Effector memory CD8-positive, alpha-beta T cell (primary cell): ENCODE measurements around the gene LRRC27.
"Not testable (repeated sequence)": the region's sequence is repeated elsewhere in the genome, so short reads cannot be mapped to it uniquely, and the experiment has no call there.

Experiments used
- ATAC-seq: fragments of 150-1000 bp; cut with Tn5 transposase; replicated peaks from 2 replicates; pipeline ENCODE4 v1.10.0; 2021; ENCODE audit warnings: mild to moderate bottlenecking, moderate library complexity
- DNase-seq, 3 experiments: peaks; one replicate each; pipeline ENCODE4 v3.0.0; 2021
- H3K27ac Mint-ChIP-seq, 2 donors: one replicate each; pipeline ENCODE4 v1.8.0; 2022; ENCODE audit warnings: mild to moderate bottlenecking in 2 of 2, mixed read lengths in 2 of 2, moderate library complexity in 2 of 2
- H3K27me3 Mint-ChIP-seq, 2 donors: one replicate each; pipeline ENCODE4 v1.8.0; 2022; ENCODE audit warnings: mixed read lengths in 2 of 2
- H3K36me3 Mint-ChIP-seq: one replicate; pipeline ENCODE4 v1.8.0; 2022; ENCODE audit warnings: mild to moderate bottlenecking, moderate library complexity, mixed read lengths; ENCODE audit not compliant: insufficient read depth
- H3K4me1 Mint-ChIP-seq, 2 donors: one replicate each; pipeline ENCODE4 v1.8.0; 2022; ENCODE audit warnings: low read depth in 2 of 2, mixed read lengths in 2 of 2
- H3K4me3 Mint-ChIP-seq, 2 donors: one replicate each; pipeline ENCODE4 v1.8.0; 2022; ENCODE audit warnings: mild to moderate bottlenecking in 2 of 2, mixed read lengths in 2 of 2, moderate library complexity in 2 of 2
- H3K9me3 Mint-ChIP-seq, 2 donors: one replicate each; pipeline ENCODE4 v1.8.0; 2022; ENCODE audit warnings: mixed read lengths in 2 of 2

The LRRC27 gene

DNA sequence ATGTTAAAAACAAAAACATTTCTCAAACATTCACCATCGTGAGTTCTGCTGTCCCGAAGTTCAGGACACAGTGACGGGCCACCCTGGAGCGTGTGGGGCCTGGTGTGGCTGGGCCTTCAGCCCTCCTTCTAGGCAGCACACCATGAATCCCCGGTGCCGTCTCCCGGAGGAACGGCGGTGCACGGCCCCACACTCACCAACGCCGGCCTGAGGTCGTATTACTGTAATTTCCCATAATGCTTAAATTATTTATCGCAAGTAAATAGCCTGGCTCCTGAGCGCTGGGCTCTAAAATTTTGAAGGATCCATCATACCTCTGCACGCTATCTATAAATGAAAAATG, 25.7 kb upstream of the LRRC27 start:
- Mint-ChIP-seq H3K4me3 (peak overlapping the region; percentile 88), H3K36me3 (peaks cover 4% of the 10 kb centered on the region), H3K27me3 (peaks cover 0 to 15% of the 10 kb centered on the region in 2 donors), H3K27ac (no peak overlapping the region), H3K9me3 (no peaks in the 10 kb centered on the region), H3K4me1 (peaks cover 6 to 7% of the 10 kb centered on the region in 2 donors)
- ATAC-seq (no peak), DNase-seq (no peak)

DNA sequence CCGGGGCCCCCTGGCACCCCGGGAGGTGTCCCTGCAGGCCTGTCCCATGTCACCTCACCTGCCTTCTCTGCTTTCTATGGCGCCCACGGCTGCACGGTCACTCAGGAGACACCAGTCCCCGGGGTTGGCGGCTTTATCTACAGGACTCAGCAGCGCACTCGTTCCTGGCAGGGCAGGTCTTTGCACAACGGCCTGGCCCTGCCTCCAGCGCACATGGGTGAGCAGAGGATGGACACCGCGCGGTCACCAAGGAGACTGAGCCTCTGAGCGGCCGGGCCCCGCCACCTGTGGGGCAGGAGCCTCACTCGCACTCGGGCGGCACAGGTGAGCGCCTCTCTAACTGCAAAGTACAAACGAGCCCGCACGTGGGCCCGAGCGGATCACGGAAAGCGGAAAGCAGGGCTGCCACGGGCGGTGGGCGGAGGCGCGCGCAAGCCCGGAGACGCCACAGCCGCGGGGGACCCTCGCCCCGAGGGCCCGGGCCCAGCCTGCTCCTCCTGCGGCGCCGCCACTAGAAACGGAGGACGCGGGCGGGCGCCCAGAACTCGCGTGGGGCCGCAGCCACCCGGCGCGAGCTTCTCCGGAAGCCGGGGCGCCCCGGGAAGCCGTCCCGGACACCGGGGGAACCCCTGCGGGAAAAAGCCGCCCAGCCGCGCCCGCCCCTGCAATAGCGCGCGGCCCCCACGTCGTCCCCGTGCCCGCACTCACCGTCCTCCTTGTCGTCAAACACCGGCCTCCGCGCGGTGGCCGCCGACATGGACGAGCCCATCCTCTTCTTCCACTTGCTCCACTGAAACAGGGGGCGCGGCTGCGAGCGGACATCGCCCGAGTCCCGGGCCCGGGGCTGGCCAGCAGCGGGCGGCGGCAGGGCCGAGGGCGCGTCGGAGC, 24.9 kb upstream of the LRRC27 start:
- DNase-seq (peak; percentile 16 to 34 (median 23)), ATAC-seq (peak; percentile 23)
- H3K9me3 Mint-ChIP-seq, result no peaks in the 10 kb centered on the region

DNA sequence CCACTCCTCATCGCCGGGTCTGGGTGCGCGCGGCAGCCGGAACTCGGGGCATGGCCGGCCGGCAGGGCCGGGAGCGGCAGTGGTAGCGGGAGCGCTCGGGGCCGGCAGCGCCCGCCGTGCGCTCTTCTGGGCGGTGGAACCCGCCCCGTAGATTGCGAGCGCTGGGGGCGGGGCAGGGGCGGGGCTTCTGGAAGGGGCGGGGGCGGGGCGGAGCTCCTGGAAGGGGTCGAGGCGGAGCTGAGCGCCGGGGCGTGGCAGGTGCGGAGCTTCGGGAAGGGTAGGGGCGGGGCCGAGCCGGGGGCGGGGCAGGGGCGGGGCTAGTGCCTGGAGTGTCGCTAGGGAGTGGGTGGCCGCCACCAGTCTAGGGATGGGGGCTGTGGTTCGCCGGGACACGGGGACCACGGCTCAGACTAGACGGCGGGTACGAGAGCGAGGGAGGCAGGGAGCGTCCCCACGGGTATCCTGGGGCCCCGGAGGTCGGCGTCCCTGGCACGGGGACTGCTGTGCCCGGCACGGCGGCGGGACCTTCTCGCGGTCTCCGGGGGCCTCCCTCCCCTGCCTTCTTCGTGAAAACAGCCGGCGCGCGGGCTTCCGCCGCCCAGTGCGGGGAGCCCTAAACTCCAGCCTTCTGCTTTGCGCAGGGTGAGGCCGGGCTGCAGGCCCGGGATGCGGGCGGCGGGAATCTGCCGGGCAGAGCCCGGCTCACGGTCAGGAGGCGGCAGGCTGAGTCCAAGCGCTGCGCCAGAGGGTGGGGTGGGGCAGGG, 24.0 kb upstream of the LRRC27 start, which contains the start of gene STK32C:
STK32C (minus strand) TSS at position 128 of the 764 bp plus-strand sequence; CDS start at position 11, 117 bp downstream.
- H3K9me3 Mint-ChIP-seq, result no peaks in the 10 kb centered on the region
- H3K27ac Mint-ChIP-seq, result peak within 1 kb of the TSS in 1 of 2 donors; percentile 41
- peak; percentile 76 to 80 (median 79) for DNase-seq
- peak within 1 kb of the TSS; percentile 88 for H3K4me3 Mint-ChIP-seq
- peak; percentile 78 for ATAC-seq
- H3K36me3 Mint-ChIP-seq, result peaks cover 4% of the 10 kb centered on the region
- H3K27me3 Mint-ChIP-seq, result peaks cover 0 to 15% of the 10 kb centered on the region in 2 donors
- H3K4me1 Mint-ChIP-seq, result peaks cover 6 to 7% of the 10 kb centered on the region in 2 donors

More for the DNA sequence above, 24.9 kb upstream of the LRRC27 start:
- peak overlapping the region; percentile 88 for H3K4me3 Mint-ChIP-seq
- H3K27me3 Mint-ChIP-seq, result peaks cover 0 to 15% of the 10 kb centered on the region in 2 donors
- peaks cover 4% of the 10 kb centered on the region for H3K36me3 Mint-ChIP-seq
- peak overlapping the region in 1 of 2 donors; percentile 41 for H3K27ac Mint-ChIP-seq
- peaks cover 6 to 7% of the 10 kb centered on the region in 2 donors for H3K4me1 Mint-ChIP-seq

GRCh38 chr10:132308587-132309470, 23.2 kb upstream of the LRRC27 start:
- H3K27me3 Mint-ChIP-seq, result peaks cover 0 to 21% of the 10 kb centered on the region in 2 donors
- peak overlapping the region; percentile 67 to 88 for H3K4me3 Mint-ChIP-seq
- peaks cover 4% of the 10 kb centered on the region for H3K36me3 Mint-ChIP-seq
- H3K27ac Mint-ChIP-seq, result no peak overlapping the region
- H3K9me3 Mint-ChIP-seq, result no peaks in the 10 kb centered on the region
- no peak for ATAC-seq
- H3K4me1 Mint-ChIP-seq, result peaks cover 6 to 7% of the 10 kb centered on the region in 2 donors
- DNase-seq, result no peak

DNA sequence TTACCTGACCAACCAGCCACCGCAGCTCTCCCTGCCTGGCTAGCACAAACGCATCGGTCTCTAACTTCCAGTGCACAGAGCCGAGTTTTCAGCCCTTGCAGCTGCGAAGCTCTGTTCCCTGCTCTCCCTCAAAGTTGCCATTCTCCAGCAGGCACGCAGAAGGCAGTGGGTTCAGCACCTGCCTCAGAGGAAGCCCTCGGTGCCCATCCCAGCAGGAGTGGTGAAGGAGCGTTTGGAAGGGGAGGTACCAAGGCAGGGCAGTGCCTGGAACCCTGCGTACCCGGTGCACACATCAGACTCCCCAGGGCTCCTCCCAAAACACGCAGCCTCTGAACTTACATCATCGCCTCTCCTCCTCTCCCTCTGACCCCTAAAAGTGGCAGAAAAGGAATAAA, 22.5 kb upstream of the LRRC27 start:
- H3K27ac Mint-ChIP-seq, result no peak overlapping the region
- peak overlapping the region; percentile 48 to 68 for H3K4me3 Mint-ChIP-seq
- peaks cover 0 to 21% of the 10 kb centered on the region in 2 donors for H3K27me3 Mint-ChIP-seq
- H3K36me3 Mint-ChIP-seq, result peaks cover 4% of the 10 kb centered on the region
- H3K4me1 Mint-ChIP-seq, result peaks cover 6 to 7% of the 10 kb centered on the region in 2 donors
- DNase-seq (no peak), ATAC-seq (no peak)
- H3K9me3 Mint-ChIP-seq, result no peaks in the 10 kb centered on the region

- Mint-ChIP-seq H3K9me3 (no peaks in the 10 kb centered on the region), H3K36me3 (peaks cover 4% of the 10 kb centered on the region), H3K4me3 (peak overlapping the region; percentile 48 to 68), H3K27ac (no peak overlapping the region), H3K27me3 (peaks cover 0 to 21% of the 10 kb centered on the region in 2 donors), H3K4me1 (peaks cover 6 to 7% of the 10 kb centered on the region in 2 donors)
- ATAC-seq (no peak), DNase-seq (no peak)
Measured at GRCh38 chr10:132309879-132310591, 22.0 kb upstream of the LRRC27 start.

DNA sequence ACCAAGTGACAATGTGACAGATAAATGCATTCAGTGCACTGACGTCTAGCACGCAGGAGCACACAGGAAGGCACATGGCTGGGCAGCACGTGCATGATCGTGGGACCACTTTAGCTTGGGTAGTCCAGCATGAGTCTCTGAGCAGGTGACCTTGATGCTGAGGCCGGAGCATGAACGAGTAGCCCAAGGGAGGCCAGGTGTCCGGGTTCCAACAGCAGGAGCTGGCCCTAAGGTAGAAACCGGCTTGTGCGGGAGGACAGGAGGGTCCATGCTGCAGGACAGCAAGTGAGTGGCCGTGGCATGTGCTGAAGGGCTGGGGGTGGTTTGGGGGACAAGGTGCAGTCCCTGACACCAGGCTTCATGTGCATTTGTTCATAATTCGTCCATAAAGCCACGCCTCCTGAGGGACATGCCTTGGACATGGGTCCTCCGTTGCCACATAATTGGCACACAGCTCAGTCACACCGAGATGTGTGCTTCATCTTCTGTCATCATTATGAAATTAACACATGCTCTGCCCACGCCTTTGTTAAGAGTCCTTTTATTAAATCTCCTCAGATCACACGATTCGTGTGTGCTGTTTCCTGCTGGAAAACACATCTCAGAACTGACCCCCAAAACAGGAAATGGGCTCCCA, 21.2 kb upstream of the LRRC27 start:
- Mint-ChIP-seq H3K9me3 (no peaks in the 10 kb centered on the region), H3K4me1 (peaks cover 6 to 7% of the 10 kb centered on the region in 2 donors), H3K36me3 (peaks cover 4% of the 10 kb centered on the region), H3K27ac (no peak overlapping the region), H3K4me3 (no peak overlapping the region), H3K27me3 (peaks cover 0 to 17% of the 10 kb centered on the region in 2 donors)
- ATAC-seq, result no peak
- DNase-seq, result no peak

GRCh38 chr10:132311338-132311939, 20.6 kb upstream of the LRRC27 start:
- no peak overlapping the region for H3K27ac Mint-ChIP-seq
- H3K36me3 Mint-ChIP-seq, result peaks cover 4% of the 10 kb centered on the region
- peaks cover 0 to 11% of the 10 kb centered on the region in 2 donors for H3K27me3 Mint-ChIP-seq
- ATAC-seq, result no peak
- no peaks in the 10 kb centered on the region for H3K9me3 Mint-ChIP-seq
- no peak overlapping the region for H3K4me3 Mint-ChIP-seq
- DNase-seq, result no peak
- H3K4me1 Mint-ChIP-seq, result peaks cover 6 to 7% of the 10 kb centered on the region in 2 donors

GRCh38 chr10:132313305-132313704, 18.7 kb upstream of the LRRC27 start:
- no peak for DNase-seq
- Mint-ChIP-seq H3K27ac (no peak overlapping the region), H3K4me1 (peaks cover 0 to 1% of the 10 kb centered on the region in 2 donors), H3K36me3 (no peaks in the 10 kb centered on the region), H3K27me3 (peaks cover 0 to 6% of the 10 kb centered on the region in 2 donors), H3K4me3 (no peak overlapping the region), H3K9me3 (no peaks in the 10 kb centered on the region)
- no peak for ATAC-seq

GRCh38 chr10:132313865-132314264, 18.1 kb upstream of the LRRC27 start:
- ATAC-seq, result no peak
- Mint-ChIP-seq H3K9me3 (no peaks in the 10 kb centered on the region), H3K4me3 (no peak overlapping the region), H3K36me3 (no peaks in the 10 kb centered on the region), H3K27me3 (peaks cover 0 to 6% of the 10 kb centered on the region in 2 donors), H3K4me1 (peaks cover 0 to 1% of the 10 kb centered on the region in 2 donors), H3K27ac (no peak overlapping the region)
- no peak for DNase-seq

GRCh38 chr10:132314336-132314735, 17.7 kb upstream of the LRRC27 start:
- no peak overlapping the region for H3K27ac Mint-ChIP-seq
- no peak overlapping the region for H3K4me3 Mint-ChIP-seq
- no peak for ATAC-seq
- H3K9me3 Mint-ChIP-seq, result no peaks in the 10 kb centered on the region
- DNase-seq, result no peak
- H3K27me3 Mint-ChIP-seq, result peaks cover 0 to 6% of the 10 kb centered on the region in 2 donors
- no peaks in the 10 kb centered on the region for H3K4me1 Mint-ChIP-seq
- no peaks in the 10 kb centered on the region for H3K36me3 Mint-ChIP-seq

DNA sequence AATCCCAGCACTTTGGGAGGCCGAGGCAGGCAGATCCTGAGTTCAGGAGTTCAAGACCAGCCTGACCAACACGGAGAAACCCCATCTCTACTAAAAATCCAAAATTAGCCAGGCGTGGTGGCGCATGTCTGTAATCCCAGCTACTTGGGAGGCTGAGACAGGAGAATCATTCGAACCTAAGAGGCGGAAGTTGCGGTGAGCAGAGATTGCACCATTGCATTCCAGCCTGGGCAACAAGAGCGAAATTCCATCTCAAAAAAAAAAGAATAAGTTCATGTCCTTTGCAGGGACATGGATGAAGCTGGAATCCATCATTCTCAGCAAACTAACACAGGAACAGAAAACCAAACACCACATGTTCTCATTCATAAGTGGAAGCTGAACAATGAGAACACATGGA, 17.1 kb upstream of the LRRC27 start:
- H3K36me3 Mint-ChIP-seq, H3K4me3 Mint-ChIP-seq, ATAC-seq, H3K9me3 Mint-ChIP-seq, H3K4me1 Mint-ChIP-seq, DNase-seq, H3K27me3 Mint-ChIP-seq, H3K27ac Mint-ChIP-seq: not testable (repeated sequence)
